WI38 (cell line): Measurements from ENCODE around the gene PDZRN3.

Experiments used
- H3K4me3 ChIP-seq: 2 replicates; pipeline ENCODE4 v1.5.1; 2011; ENCODE audit warnings: low read depth, mild to moderate bottlenecking, control low read depth, low read length
- TF ChIP-seq, protein P1 (sequence below): IDR thresholded peaks from 2 replicates; pipeline ENCODE4 v1.5.1; 2012; ENCODE audit warnings: low read depth, mild to moderate bottlenecking, control low read depth, low read length

The PDZRN3 gene

DNA sequence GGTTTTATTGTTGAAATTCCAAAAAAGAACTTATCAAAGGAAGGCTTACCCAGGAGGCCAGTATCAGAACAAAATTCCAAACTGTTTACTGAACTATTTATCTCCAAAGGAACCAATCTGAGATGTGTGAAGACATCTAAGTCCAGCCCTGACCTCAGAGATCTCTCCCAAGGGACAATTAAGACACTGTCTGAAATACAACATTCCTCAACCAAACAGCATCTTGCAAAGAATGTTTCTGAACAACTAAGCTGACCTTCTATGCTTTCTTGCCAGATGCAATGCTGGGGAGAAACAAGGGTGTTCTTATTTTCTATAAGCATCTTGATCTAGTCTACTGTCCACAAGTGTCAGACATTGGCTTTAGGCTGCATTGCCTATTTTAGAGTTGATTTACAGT lies 13.6 kb downstream of the PDZRN3 start:
- TF ChIP-seq, protein P1, sequence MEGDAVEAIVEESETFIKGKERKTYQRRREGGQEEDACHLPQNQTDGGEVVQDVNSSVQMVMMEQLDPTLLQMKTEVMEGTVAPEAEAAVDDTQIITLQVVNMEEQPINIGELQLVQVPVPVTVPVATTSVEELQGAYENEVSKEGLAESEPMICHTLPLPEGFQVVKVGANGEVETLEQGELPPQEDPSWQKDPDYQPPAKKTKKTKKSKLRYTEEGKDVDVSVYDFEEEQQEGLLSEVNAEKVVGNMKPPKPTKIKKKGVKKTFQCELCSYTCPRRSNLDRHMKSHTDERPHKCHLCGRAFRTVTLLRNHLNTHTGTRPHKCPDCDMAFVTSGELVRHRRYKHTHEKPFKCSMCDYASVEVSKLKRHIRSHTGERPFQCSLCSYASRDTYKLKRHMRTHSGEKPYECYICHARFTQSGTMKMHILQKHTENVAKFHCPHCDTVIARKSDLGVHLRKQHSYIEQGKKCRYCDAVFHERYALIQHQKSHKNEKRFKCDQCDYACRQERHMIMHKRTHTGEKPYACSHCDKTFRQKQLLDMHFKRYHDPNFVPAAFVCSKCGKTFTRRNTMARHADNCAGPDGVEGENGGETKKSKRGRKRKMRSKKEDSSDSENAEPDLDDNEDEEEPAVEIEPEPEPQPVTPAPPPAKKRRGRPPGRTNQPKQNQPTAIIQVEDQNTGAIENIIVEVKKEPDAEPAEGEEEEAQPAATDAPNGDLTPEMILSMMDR = no peak
- H3K4me3 ChIP-seq = no peak overlapping the region

DNA sequence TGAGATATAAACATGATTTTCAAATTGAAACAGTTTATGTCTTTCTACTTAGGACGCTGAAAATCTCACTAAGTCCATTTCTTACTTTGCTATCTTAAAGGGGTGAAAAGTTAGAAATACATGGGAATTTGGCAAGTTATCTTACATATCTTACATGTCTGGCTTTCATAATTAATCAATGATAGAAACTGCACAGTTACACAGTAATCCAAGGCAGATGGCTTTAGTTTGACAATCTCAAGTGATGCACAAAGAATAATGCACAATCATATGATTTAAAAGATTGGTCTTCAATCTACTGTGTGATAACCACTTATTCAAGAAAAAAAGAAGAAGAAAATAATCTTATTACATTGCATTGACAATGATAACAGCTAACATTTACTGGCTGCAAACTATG lies 14.2 kb downstream of the PDZRN3 start:
- TF ChIP-seq, protein P1 = no peak
- H3K4me3 ChIP-seq = no peak overlapping the region

DNA sequence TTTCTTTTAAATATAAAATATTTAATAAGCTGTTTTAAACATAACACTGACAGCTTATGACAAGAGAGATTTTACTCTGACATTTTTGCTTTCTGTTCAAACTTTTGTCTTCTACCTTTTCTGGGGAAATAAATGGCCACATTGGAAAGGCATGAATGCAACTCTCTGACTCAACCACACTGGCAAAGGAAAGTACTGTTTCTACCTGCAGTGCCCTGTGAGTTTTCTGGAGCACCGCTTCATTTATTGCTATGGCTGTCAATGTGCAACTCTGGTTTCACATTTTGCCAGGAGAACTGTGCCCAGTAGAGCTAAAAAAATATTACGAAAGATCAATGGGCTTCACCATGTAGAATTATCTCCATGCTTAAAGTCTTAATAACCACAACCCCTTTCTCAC lies 15.1 kb downstream of the PDZRN3 start:
- TF ChIP-seq, protein P1 = no peak
- H3K4me3 ChIP-seq = no peak overlapping the region

DNA sequence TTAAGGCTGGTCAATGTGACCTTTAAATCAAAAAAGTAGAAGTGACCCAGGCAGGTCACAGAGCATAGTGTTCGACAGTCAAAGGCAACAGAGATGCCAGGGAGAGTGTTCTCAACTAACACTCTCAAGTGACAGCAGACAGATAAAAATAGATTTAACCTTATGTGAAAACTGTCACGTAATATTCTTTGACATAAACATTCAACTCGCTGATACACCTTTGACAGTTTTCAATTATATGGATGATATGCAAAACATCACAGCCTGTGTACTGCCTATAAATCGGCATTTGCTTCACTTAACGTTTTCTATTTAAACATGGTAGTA lies 15.5 kb downstream of the PDZRN3 start:
- TF ChIP-seq, protein P1 = no peak
- H3K4me3 ChIP-seq = no peak overlapping the region

DNA sequence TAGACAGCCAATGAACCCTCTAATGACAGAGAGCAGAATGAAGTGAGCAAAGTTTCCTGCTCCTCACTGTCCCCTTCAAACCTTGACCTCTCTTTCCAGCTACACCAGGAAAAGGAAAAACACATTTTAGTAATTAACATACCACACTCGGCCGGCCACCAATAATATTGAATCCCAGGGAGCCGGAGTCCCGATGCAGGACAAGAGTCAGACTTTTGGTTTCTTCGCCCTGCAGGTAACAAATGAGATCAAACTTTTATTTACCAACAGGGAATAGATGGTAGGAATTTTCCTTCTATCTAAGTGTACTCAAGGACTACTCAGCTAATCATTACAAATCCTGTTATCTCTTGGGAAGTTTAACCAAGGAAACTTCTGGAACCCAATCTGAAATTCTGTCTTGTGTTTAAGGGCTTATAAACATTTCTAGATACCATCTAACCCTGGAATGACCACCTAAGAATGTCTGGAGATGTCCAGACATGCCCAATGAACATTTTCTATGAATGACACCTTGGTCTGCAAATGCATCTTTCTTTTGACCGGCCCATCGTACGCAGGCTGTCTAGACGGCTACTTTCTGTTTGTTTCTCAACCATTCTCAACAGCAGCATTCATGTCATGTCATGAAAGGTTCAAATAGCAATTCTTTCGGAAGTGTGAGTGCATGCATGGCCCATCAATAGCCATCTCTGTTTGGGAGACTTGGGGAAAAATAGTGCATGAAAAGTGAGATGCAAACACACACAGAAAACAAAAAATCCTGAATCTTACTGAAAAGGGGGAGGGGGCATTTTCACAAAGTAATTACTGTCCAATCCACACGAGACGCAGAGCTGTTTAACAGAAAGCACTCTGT lies 16.1 kb downstream of the PDZRN3 start:
- no peak overlapping the region for H3K4me3 ChIP-seq
- TF ChIP-seq, protein P1 = no peak

DNA sequence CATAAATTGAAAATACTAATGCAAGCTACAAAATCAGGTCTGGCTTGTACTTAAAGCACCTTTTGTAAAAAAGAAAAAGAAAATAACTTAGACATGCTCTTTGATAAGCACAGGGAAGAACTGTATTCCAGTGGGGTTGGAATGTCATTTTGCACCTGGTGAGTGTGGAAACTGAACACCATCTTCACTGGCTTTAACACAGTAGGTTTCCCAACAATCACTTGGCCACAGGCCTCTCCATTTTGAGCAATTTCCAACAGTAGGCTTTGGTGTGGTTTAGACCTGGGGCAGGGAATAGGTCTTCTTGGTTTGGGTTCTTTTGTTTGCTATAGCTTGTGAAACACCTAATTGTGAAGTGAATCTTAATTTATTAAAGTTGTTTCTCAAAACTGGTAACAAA lies 18.9 kb downstream of the PDZRN3 start:
- TF ChIP-seq, protein P1 = no peak
- no peak overlapping the region for H3K4me3 ChIP-seq

DNA sequence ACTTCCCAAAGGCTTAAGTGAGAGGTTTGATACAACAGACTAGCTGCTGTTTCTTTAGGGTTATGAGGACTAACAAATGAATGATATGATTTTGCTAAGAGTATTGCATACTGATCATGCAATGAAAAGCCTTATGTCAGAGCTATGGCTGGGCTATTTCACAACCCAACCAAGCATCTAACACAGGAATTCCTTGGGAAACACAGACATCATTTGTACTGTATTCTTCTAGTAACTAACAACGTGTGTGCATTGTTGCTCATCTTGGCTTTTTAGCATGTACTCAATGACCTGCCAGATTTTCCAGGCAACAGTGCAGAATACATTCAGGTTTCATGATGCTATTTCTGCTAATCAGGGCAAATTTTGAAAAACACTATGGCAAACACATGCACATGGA lies 19.3 kb downstream of the PDZRN3 start:
- TF ChIP-seq, protein P1 = no peak
- no peak overlapping the region for H3K4me3 ChIP-seq
